Sigmoid colon (tissue), 7 donors: ENCODE data around the gene TANC2. TPM values are rescaled to one million over a fixed set of nuclear protein-coding genes. Genes with fewer than 3 reads are reported as not detected.

ENCODE experiments used
- DNase-seq: peaks from one replicate; pipeline ENCODE4 v3.0.0-alpha.2; 2019
- H3K27ac ChIP-seq, 4 donors: fragments of 200-600 bp; sonication (generic); one replicate each; pipeline ENCODE4 v1.5.1; 2016 to 2019; ENCODE audit warnings: mild to moderate bottlenecking in 1 of 4
- H3K27me3 ChIP-seq, 3 donors: fragments of 200-600 bp; sonication (generic); one replicate each; pipeline ENCODE4 v1.5.1; 2019; ENCODE audit warnings: mild to moderate bottlenecking in 1 of 3
- H3K36me3 ChIP-seq, 4 donors: fragments of 200-600 bp; sonication (generic); one replicate each; pipeline ENCODE4 v1.5.1; 2016 to 2019
- H3K4me1 ChIP-seq, 4 donors: fragments of 200-600 bp; sonication (generic); one replicate each; pipeline ENCODE4 v1.5.1; 2017 to 2019
- H3K4me3 ChIP-seq, 4 donors: fragments of 200-600 bp; sonication (generic); one replicate each; pipeline ENCODE4 v1.5.1; 2017 to 2019; ENCODE audit warnings: mild to moderate bottlenecking in 2 of 4, moderate library complexity in 1 of 4
- H3K9me3 ChIP-seq, 4 donors: fragments of 200-600 bp in 3 of 4; sonication (generic) in 3 of 4; one replicate each; pipeline versions ENCODE4 v1.5.1 to v1.6.1; 2013 to 2019
- CTCF ChIP-seq, 4 experiments: fragments of 450-650 bp in 3 of 4; fragments of 200-600 bp in 1 of 4; IDR thresholded peaks; one replicate each; pipeline ENCODE4 v1.5.1; 2016 to 2019; ENCODE audit warnings: antibody characterized with exemption in 4 of 4, mild to moderate bottlenecking in 3 of 4, moderate library complexity in 2 of 4
- EP300 ChIP-seq, 4 donors: sonication (generic); formaldehyde crosslinking; IDR thresholded peaks; one replicate each; pipeline ENCODE4 v1.6.1; 2017; ENCODE audit warnings: antibody characterized with exemption in 4 of 4
- POLR2A ChIP-seq, 2 donors: fragments of 450-650 bp; IDR thresholded peaks; one replicate each; pipeline ENCODE4 v1.6.1; 2016; ENCODE audit warnings: antibody characterized with exemption in 2 of 2, mild to moderate bottlenecking in 2 of 2, moderate library complexity in 2 of 2
- POLR2AphosphoS5 ChIP-seq, 4 donors: sonication (generic); formaldehyde crosslinking; IDR thresholded peaks; one replicate each; pipeline ENCODE4 v1.6.1; 2017; ENCODE audit warnings: antibody characterized with exemption in 4 of 4
- WGBS, 2 donors: extraction: QIAGEN DNeasy Blood & Tissue Kit; methylation state at CpG; one replicate each; pipeline ENCODE4 v1.1.7; 2013; 5-methylcytosine and 5-hydroxymethylcytosine counted together
- intact Hi-C: fragments of 100-400 bp; cut with DNase I; formaldehyde crosslinking; loops from one replicate; pipeline ENCODE4 v1.15.1; 2023
- polyA plus RNA-seq, 3 donors: library from polyadenylated mRNA; stranded (reverse); fragments of 200-250 nt; gene quantifications; one replicate each; pipeline ENCODE4 v1.2.3, GENCODE V29; 2013
- total RNA-seq, 4 donors: library from RNA; depleted of rRNA; stranded (reverse); fragments of >200 nt; gene quantifications; one replicate each; pipeline ENCODE4 v1.1.0, GENCODE V29; 2016
- donor health status: healthy with polysubstance abuse.
- donor health status: Bipolar disorder and iron deficiency.
- donor health status: healthy.

The TANC2 gene
- total and polyA plus RNA-seq, 7 donors, result 0.92 to 20.8 (median 9.2) TPM

DNA sequence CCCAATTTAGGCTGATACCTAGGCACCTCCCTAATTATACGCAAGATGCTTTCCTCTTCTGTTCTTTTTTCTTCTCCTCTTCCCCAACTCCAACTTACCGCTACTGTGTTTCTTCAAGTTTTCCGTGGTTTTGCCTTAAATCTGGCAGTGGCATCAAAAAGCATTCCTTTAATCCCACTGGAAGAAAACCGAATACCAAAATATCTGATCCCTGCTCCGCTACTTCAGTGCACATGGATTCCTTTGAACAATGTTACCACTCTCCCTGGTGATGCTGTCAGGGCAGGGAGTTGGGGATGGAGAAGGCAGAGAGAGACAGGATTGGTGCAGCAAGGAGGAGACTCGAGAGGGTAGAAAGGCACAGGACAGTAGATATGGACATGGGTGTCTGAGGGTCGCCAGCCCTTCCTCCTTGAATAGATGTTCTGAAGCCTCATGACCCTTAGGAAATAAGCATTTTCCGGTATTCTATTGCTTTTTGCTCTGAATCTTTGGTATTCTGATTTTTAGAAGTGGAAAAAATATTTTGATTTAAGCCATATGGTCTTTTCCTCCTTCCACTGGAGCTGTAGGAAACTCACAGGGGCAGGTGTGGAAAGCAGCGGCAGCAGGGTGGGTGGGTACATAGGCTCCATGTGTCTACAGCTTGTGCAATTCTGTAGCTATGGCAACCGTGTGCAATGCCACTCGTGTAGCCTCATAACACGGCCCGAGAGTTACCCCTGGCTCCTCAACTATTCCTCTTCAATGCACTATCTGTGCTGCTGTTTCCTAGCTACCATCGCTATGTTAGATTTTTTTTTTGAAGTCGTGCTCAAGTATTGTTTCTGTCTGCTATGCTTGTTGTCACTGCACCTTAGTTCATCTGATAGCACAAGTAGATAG is 32.3 kb upstream of the TANC2 start:
- 65 to 69% methylated on average over 15 of the region's 15 CpGs for WGBS, 2 donors
- Histone ChIP-seq H3K9me3 (no peaks in the 10 kb centered on the region), H3K4me3 (no peak overlapping the region), H3K36me3 (no peaks in the 10 kb centered on the region), H3K4me1 (no peaks in the 10 kb centered on the region), H3K27me3 (no peaks in the 10 kb centered on the region), H3K27ac (no peak overlapping the region)
- no peak for TF ChIP-seq POLR2A (IDR thresholded peaks at IDR 0.05)
- TF ChIP-seq CTCF (IDR thresholded peaks at IDR 0.05), result no peak
- TF ChIP-seq POLR2AphosphoS5 (IDR thresholded peaks at IDR 0.05), result no peak
- TF ChIP-seq EP300 (IDR thresholded peaks at IDR 0.05), result no peak
- no peak for DNase-seq
- intact Hi-C loops, result no loop called here

GRCh38 chr17:62935098-62935497 is 30.9 kb upstream of the TANC2 start:
- intact Hi-C loops, result no loop called here
- TF ChIP-seq CTCF (IDR thresholded peaks at IDR 0.05) (no peak), POLR2AphosphoS5 (IDR thresholded peaks at IDR 0.05) (no peak), EP300 (IDR thresholded peaks at IDR 0.05) (no peak), POLR2A (IDR thresholded peaks at IDR 0.05) (no peak)
- H3K4me1 ChIP-seq, result no peaks in the 10 kb centered on the region
- H3K27me3 ChIP-seq, result no peaks in the 10 kb centered on the region
- H3K9me3 ChIP-seq, result no peaks in the 10 kb centered on the region
- DNase-seq, result no peak
- 90 to 98% methylated on average over 1 of the region's 1 CpG for WGBS, 2 donors
- H3K36me3 ChIP-seq, result no peaks in the 10 kb centered on the region
- no peak overlapping the region for H3K4me3 ChIP-seq
- no peak overlapping the region for H3K27ac ChIP-seq

- Histone ChIP-seq H3K9me3 (no peaks in the 10 kb centered on the region), H3K4me1 (no peaks in the 10 kb centered on the region), H3K4me3 (no peak overlapping the region), H3K36me3 (no peaks in the 10 kb centered on the region), H3K27me3 (no peaks in the 10 kb centered on the region), H3K27ac (no peak overlapping the region)
- TF ChIP-seq POLR2AphosphoS5 (IDR thresholded peaks at IDR 0.05) (no peak), CTCF (IDR thresholded peaks at IDR 0.05) (no peak), POLR2A (IDR thresholded peaks at IDR 0.05) (no peak), EP300 (IDR thresholded peaks at IDR 0.05) (no peak)
- no peak for DNase-seq
- 81 to 91% methylated on average over 2 of the region's 2 CpGs for WGBS, 2 donors
- intact Hi-C loops, result no loop called here
These were observed 30.5 kb upstream of the TANC2 start for GRCh38 chr17:62935523-62935922.

- Histone ChIP-seq H3K4me3 (no peak overlapping the region), H3K27me3 (no peaks in the 10 kb centered on the region), H3K36me3 (no peaks in the 10 kb centered on the region), H3K27ac (no peak overlapping the region), H3K4me1 (no peaks in the 10 kb centered on the region), H3K9me3 (peaks cover 0 to 3% (median 0%) of the 10 kb centered on the region in 4 donors)
- TF ChIP-seq POLR2AphosphoS5 (IDR thresholded peaks at IDR 0.05), result no peak
- no peak for DNase-seq
- 52 to 68% methylated on average over 1 of the region's 1 CpG for WGBS, 2 donors
- intact Hi-C loops, result no loop called here
These were observed 28.4 kb upstream of the TANC2 start for GRCh38 chr17:62937606-62938005.

DNA sequence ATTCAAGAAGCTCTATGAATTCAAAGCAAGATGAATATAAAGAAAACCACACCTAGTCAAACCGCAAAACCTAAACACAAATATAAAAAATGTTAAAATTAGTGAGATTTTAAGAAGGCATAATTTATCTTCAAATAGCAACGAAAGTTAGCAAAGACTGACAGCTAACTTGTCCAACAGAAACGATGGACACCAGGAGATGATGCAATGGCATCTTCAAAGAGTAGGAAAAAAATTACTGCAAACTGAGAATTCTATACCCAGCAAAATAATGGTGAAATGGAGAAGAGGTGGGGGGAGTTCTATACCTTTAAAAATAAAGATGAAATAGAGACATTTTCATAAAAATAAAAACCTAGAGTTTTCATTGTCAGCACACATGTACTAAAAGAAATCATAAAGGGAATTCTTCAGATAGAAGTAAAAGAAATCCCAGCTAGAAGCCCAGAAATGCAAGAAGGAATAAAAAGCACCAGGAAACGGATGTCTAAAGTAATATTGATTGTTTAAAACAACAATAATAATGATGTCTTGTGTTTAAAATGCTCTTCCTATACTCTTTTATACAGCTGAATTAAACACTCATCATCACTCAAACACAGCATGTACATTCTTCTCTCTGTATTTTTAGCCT is 24.6 kb upstream of the TANC2 start:
- intact Hi-C loops, result no loop called here
- Histone ChIP-seq H3K4me1 (no peaks in the 10 kb centered on the region), H3K27me3 (no peaks in the 10 kb centered on the region), H3K9me3 (peaks cover 0 to 3% (median 0%) of the 10 kb centered on the region in 4 donors), H3K36me3 (no peaks in the 10 kb centered on the region), H3K4me3 (no peak overlapping the region), H3K27ac (no peak overlapping the region)
- 84 to 89% methylated on average over 4 of the region's 4 CpGs for WGBS, 2 donors
- DNase-seq, result no peak
- TF ChIP-seq POLR2A (IDR thresholded peaks at IDR 0.05), result no peak
